ENCODE data around the gene AADAT.

DNA sequence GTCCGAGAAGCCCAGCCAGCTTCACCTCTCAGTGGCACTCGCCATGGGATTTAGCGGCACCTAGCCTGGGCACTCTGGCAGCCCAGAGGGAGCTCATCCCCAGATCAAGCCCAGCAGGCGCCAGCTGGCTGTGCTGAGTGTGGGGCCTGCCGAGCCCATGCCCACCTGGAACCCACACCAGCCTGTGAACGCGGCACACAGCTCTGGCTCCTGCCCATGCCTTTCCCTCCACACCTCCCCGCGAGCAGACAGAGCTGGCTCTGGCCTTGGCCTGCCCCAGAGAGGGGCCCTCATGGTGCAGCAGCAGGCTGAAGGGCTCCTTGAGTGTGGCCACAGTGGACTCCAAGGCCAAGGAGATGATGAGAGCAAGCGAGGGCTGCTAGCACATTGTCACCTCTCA, 38.0 kb upstream of the AADAT start:
- TF ChIP-seq, protein P1, sequence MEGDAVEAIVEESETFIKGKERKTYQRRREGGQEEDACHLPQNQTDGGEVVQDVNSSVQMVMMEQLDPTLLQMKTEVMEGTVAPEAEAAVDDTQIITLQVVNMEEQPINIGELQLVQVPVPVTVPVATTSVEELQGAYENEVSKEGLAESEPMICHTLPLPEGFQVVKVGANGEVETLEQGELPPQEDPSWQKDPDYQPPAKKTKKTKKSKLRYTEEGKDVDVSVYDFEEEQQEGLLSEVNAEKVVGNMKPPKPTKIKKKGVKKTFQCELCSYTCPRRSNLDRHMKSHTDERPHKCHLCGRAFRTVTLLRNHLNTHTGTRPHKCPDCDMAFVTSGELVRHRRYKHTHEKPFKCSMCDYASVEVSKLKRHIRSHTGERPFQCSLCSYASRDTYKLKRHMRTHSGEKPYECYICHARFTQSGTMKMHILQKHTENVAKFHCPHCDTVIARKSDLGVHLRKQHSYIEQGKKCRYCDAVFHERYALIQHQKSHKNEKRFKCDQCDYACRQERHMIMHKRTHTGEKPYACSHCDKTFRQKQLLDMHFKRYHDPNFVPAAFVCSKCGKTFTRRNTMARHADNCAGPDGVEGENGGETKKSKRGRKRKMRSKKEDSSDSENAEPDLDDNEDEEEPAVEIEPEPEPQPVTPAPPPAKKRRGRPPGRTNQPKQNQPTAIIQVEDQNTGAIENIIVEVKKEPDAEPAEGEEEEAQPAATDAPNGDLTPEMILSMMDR (IDR thresholded peaks at IDR 0.05 in 4 of 5, conservative IDR thresholded peaks at IDR 0.05 in 1 of 5) = no peak
- no peak for TF ChIP-seq POLR2A (IDR thresholded peaks at IDR 0.05)

Measured in gastrocnemius medialis (tissue), 4 donors.